NCI-H1417 (cell line): ENCODE results near the gene UBASH3A.

Experiments used
- DNase-seq, 3 experiments: peaks; one replicate each; lab custom pipeline; 2025; lab: John Stamatoyannopoulos, UW

Gene UBASH3A

GRCh38 chr21:42430521-42430920, 26.8 kb downstream of the UBASH3A start:
- DNase-seq = no peak

- no peak for DNase-seq
Observed at GRCh38 chr21:42431196-42431595, 27.5 kb downstream of the UBASH3A start.

DNA sequence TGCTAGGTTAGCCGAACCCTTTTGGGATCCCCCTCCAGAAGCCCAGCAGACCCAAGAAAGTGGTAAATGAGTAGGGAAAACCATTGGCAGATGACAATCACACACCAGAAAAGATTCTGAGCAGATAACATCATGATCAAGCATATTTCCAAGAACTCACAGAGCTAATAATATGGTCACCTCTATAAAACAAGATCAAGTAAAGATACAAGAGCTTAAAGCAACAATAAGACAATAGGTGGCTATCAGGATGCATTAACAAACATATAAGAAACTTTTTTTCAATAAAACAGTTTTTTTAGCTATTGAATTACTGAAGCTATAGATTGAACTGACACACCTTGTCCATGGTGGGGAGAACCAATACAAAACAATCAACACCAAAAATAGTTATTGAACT, 29.0 kb downstream of the UBASH3A start:
- no peak for DNase-seq

DNA sequence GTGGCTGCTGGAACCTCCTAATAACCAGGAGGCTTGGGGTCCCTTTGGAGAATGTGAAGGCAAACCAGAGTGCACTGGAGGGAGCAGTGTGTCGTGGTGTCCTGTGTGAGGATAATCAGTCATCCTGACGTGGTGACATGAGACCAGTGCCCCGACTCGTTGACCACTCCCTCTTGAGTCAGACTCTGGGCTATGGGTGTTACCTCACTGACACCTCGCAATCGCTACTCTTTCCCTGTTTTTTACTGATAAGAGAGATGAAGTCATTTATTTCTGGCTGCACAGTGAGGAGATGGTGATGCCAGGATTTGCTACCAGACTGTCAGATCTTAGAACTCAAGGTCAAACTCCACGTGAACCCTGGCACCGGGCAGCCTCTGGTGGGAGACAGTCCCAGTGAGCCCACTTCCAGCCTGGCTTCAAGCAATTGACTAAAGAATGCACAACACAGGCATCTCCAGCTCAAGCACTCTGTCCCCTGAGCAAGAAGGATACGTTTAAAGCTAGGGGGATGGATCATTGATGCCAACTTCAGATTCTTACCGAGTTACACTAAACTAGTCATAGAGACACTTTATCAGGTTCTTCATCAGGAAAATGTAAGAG, 30.3 kb downstream of the UBASH3A start:
- no peak for DNase-seq

DNA sequence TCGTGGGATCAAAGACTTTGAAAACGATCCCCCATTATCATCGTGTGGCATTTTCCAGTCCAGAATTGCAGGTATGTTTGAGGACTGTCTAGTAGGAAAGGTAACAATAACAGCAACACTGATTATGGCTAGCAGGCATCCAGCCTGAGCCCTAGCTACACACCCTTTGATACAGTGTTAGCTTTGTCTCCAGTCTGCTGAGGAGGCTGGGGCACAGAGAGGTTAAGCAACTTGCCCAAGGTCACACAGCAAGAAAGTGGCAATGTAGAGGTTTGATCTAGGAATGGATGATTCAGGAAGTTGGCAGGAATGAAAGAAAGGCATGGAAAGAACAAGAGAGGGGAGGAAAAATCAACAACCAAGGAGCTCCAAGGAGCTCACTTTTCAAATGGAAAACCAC, 31.2 kb downstream of the UBASH3A start:
- DNase-seq = no peak

DNA sequence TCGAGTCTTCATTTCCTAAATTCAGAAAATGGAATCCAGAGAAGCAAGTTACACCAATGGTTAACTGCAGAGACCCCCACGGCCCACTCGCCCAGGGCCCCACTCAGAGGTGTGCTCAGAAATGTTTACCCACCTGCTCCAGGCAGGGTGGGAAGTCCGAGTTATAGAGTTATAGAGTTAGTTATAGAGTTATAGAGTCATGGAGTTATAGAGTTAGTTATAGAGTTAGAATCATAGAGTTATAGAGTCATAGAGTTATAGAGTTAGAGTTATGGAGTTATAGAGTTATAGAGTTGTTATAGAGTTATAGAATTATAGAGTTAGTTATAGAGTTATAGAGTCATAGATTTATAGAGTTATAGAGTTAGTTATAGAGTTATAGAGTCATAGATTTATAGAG, 31.7 kb downstream of the UBASH3A start:
- DNase-seq = no peak

- no peak for DNase-seq
Observed at GRCh38 chr21:42435833-42436232, 32.1 kb downstream of the UBASH3A start.

- no peak for DNase-seq
Observed at GRCh38 chr21:42436914-42437313, 33.2 kb downstream of the UBASH3A start.

GRCh38 chr21:42437786-42438185, 34.1 kb downstream of the UBASH3A start:
- no peak for DNase-seq

GRCh38 chr21:42438316-42439205, 34.9 kb downstream of the UBASH3A start:
- no peak for DNase-seq

DNA sequence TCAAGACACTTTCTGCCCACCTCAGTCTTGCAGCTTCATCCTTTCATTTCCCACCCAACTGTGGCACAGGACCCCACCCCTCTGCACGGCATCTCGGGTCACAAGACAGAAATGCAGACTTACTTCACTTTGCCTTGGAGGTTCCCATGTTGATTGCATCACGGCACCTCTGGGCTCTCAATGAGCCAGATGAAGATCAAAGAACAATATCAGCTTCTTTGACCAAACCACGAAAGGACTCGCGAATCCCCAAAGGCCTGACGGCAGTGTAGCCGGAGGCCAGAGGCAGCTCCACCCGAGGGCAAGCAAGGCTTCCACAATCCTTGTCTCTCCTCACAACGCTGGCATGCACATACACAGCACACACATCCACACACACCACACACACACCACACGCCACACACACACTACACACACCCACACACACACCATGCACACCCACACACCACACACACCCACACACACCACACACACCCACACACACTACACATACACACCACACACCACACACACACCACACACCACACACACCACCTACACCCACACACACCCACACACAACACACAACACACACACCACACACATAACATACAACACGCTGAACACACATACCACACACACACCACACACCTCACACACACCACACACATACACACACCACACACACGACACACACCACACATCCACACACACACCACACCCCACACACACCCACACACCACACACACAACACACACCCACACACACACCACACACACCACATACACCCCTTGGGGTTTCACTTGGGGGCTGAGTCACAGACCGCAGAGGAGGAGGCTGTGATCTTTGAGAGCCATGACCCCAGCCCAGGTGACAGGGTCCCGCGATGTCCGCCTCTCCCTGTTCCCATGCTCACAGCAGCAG, 35.8 kb downstream of the UBASH3A start:
- no peak for DNase-seq

GRCh38 chr21:42440187-42440792, 36.6 kb downstream of the UBASH3A start:
- DNase-seq = no peak

- DNase-seq = no peak
Observed at GRCh38 chr21:42441963-42442362, 38.3 kb downstream of the UBASH3A start.

GRCh38 chr21:42443181-42443785, 39.6 kb downstream of the UBASH3A start:
- DNase-seq = peak in 1 of 3 experiments; percentile 21

DNA sequence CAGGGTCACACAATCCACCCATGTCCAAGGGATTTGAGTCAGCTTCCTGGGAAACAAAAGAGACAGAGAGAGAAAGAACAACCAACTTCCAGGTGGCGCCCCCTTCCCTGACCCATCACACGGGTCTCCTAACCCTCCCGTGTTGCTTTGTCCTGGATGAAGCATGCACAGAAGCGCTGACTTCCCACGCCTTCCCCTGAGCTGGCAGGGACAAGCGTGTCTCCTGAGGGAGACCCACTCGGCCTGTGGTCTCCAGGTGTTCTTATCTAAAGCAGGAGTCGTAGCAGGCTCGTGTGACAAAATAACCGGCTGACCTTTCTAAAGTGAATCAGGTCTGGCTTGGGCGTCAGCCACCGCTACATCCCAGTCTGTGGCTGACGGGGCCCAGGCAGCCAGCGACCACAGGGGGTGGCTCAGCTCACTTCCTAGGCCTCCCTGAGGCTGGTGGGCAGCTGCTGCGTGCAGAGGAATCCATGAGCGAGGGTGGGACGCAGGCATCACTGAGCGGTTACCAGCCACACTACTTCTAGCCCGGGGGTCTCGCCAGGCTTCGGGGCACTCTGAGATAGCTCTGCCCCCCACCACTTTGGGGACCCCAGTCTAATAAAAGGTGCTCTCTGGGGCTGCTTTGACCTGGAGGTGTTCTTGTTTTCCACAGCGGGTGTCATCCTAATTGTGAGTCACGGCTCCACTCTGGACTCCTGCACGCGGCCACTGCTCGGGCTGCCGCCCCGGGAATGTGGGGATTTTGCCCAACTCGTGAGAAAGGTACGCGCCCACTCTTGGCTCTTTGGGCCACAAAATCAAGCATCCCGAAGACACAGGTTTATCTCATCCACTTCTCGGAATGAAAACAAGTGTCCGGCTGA, 40.4 kb downstream of the UBASH3A start:
- no peak for DNase-seq

GRCh38 chr21:42444745-42445059, 41.0 kb downstream of the UBASH3A start:
- DNase-seq = no peak

GRCh38 chr21:42445311-42445710, 41.6 kb downstream of the UBASH3A start:
- DNase-seq = no peak

DNA sequence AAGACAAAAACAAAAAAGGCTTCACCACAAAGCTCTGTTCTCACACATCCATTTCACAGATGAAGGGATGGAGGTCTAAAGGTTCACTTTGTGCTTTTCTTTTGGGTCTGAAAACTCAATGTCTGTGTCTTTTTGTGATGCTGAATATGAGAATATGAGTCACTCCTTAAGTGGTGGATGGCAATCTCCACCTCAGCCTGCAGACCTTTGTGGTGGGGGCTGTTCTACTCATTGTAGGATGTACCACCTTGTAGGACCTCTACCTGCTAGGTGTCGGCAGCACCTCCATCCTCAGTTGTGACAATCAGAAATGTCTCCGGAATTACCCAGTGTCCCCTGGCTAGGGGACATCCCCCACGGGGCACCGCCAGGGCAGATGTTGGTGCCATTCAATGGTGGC, 42.8 kb downstream of the UBASH3A start:
- DNase-seq = no peak

DNA sequence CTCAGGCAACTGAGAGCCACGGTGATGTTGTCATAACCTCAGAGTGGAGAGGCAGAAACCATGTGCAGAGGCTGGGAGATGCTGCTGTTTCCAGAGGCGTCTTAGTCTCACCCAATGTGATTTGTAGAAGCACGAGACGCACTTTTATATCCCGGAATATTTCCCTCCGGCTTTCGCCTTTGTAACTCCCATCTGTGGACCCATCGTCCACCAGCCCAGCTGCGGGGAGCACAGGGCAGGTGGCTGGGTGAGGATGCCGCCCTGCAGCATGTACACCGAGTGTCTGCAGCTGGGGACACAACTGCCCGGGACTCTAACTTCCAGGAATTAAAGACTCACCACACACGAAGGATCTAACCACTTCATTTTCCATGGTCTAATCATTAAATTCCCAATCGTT, 43.5 kb downstream of the UBASH3A start:
- no peak for DNase-seq

GRCh38 chr21:42447732-42448131, 44.0 kb downstream of the UBASH3A start:
- DNase-seq = no peak

DNA sequence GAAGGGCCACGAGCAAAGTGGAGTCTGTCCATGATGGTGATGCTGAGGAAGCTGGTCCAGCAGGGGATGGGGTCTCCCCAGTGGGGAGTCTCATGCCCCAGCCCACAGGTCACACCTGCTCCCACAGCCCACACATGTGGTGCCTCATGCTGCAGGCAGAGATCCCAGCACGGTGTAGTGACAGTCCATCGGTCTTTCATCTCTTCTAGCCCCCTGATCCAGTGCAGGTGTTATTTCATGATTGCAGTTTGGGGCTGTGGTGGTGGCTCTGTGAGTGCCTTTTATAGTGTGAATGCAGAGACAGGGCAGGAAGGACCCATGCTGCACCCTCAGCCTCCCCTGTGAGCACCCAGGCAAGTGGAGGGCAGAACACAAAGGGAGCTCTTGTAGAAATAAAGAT, 45.0 kb downstream of the UBASH3A start:
- no peak for DNase-seq
